Spleen (tissue), 7 donors: Measurements from ENCODE around the gene MAML1.
A peak's percentile ranks its signal among the peaks of the same experiment; 100 is the strongest.

Experiments used
- POLR2AphosphoS5 ChIP-seq, 3 donors: sonication (generic); formaldehyde crosslinking; IDR thresholded peaks; one replicate each; pipeline ENCODE4 v1.5.1; 2017; ENCODE audit warnings: antibody characterized with exemption in 3 of 3
- TF ChIP-seq, protein P1 (sequence below), 11 experiments: fragments of 200-600 bp in 7 of 11; fragments of 450-650 bp in 4 of 11; sonication (generic) in 4 of 11; IDR thresholded peaks in 8 of 11; conservative IDR thresholded peaks in 3 of 11; 1 replicate in 7 of 11; 2 replicates in 4 of 11; pipeline versions ENCODE4 v1.4.0 to v1.8.0; 2016 to 2021; ENCODE audit warnings: antibody characterized with exemption in 11 of 11, inconsistent platforms in 4 of 11, mild to moderate bottlenecking in 1 of 11
- donor health status: DM: no; HTN: no; CAD: no; lungs with moderate emphysema.
- donor health status: DM: no; HTN: no; CAD: no.
- donor health status: DM: no; HTN: no; CAD: no.

DNA sequence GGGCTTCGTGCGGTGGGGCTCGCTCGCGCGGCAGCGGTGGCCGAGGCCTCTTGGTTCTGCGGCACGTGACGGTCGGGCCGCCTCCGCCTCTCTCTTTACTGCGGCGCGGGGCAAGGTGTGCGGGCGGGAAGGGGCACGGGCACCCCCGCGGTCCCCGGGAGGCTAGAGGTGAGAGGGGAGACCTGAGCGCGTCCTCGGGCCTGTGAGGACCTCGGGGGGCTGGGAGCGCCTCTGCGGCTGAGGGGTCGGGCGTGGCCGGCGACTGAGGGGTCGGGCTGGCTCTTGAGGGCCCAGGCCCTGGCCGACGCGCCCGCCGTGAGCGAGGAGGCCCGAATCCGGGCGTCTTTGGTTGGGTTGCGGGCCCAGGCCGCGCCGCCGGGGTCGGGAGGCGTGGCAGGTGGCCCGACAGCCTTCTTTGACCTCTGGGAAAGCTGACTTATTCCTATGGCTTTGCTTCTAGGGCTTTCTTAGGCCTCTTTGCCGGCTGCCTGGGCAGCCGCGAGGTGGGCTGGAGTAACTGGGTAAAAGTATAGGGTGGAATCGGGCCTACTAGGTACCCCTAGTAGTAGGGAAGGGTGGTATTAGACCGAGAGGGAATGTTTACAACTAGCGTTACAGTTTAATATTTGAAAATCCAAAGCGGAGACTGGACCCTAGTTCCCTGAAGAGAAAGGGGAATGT is 33.5 kb upstream of the MAML1 start, which contains the start of gene CANX:
- TF ChIP-seq, protein P1, sequence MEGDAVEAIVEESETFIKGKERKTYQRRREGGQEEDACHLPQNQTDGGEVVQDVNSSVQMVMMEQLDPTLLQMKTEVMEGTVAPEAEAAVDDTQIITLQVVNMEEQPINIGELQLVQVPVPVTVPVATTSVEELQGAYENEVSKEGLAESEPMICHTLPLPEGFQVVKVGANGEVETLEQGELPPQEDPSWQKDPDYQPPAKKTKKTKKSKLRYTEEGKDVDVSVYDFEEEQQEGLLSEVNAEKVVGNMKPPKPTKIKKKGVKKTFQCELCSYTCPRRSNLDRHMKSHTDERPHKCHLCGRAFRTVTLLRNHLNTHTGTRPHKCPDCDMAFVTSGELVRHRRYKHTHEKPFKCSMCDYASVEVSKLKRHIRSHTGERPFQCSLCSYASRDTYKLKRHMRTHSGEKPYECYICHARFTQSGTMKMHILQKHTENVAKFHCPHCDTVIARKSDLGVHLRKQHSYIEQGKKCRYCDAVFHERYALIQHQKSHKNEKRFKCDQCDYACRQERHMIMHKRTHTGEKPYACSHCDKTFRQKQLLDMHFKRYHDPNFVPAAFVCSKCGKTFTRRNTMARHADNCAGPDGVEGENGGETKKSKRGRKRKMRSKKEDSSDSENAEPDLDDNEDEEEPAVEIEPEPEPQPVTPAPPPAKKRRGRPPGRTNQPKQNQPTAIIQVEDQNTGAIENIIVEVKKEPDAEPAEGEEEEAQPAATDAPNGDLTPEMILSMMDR (IDR thresholded peaks at IDR 0.05 in 8 of 11, conservative IDR thresholded peaks at IDR 0.05 in 3 of 11), result no peak
- TF ChIP-seq POLR2AphosphoS5 (IDR thresholded peaks at IDR 0.05), result peak; percentile 96 to 99 (median 97)
